Thymus (tissue), 14 donors: ENCODE data around the gene BRD9. TPM values are rescaled to one million over a fixed set of nuclear protein-coding genes. Genes with fewer than 3 reads are reported as not detected.
"Not testable (repeated sequence)": the region's sequence is repeated elsewhere in the genome, so short reads cannot be mapped to it uniquely, and the experiment has no call there.

Source experiments
- DNase-seq, 9 donors: peaks; one replicate each; pipeline ENCODE4 v3.0.0-alpha.2; 2013; ENCODE audit warnings: low spot score in 9 of 9, low read depth in 6 of 9, missing footprints in 1 of 9
- H3K27ac ChIP-seq, 2 donors: one replicate each; pipeline ENCODE4 v1.5.1; 2013; ENCODE audit warnings: control low read depth in 1 of 2, low read depth in 1 of 2, low read length in 1 of 2, mild to moderate bottlenecking in 1 of 2, moderate library complexity in 1 of 2
- H3K27me3 ChIP-seq, 2 donors: one replicate each; pipeline ENCODE4 v1.5.1; 2013; ENCODE audit warnings: low read length in 1 of 2; ENCODE audit not compliant: control insufficient read depth in 2 of 2, insufficient read depth in 1 of 2
- H3K36me3 ChIP-seq, 2 donors: one replicate each; pipeline ENCODE4 v1.5.1; 2013; ENCODE audit warnings: low read length in 1 of 2, mild to moderate bottlenecking in 1 of 2, moderate library complexity in 1 of 2; ENCODE audit not compliant: control insufficient read depth in 2 of 2, insufficient read depth in 2 of 2
- H3K4me1 ChIP-seq, 2 donors: one replicate each; pipeline ENCODE4 v1.5.1; 2013; ENCODE audit warnings: low read length in 2 of 2; ENCODE audit not compliant: control insufficient read depth in 2 of 2, insufficient read depth in 2 of 2
- H3K4me3 ChIP-seq, 2 donors: one replicate each; pipeline ENCODE4 v1.5.1; 2013; ENCODE audit warnings: low read length in 2 of 2, control low read depth in 1 of 2, mild to moderate bottlenecking in 1 of 2
- H3K9me3 ChIP-seq, 2 donors: one replicate each; pipeline ENCODE4 v1.5.1; 2013; ENCODE audit warnings: low read length in 1 of 2, mild to moderate bottlenecking in 1 of 2; ENCODE audit not compliant: control insufficient read depth in 2 of 2, insufficient read depth in 1 of 2
- WGBS: extraction: QIAGEN DNeasy Blood & Tissue Kit; methylation state at CpG from one replicate; pipeline ENCODE4 v1.1.7; 2013; 5-methylcytosine and 5-hydroxymethylcytosine counted together
- long read RNA-seq, 10 donors: transcript quantifications; one replicate each; lab custom pipeline, GENCODE V29; 2026
- polyA plus RNA-seq: library from polyadenylated mRNA; stranded (reverse); fragments of 200-250 nt; gene quantifications from one replicate; pipeline ENCODE4 v1.2.3, GENCODE V29; 2013
- total RNA-seq: library from RNA; stranded (reverse); fragments of 120-200 nt; gene quantifications from one replicate; pipeline ENCODE4 v1.2.4, GENCODE V29; 2013
- donor health status: healthy.

Gene BRD9
- total RNA-seq (39.3 TPM), polyA plus RNA-seq (54.8 TPM)
- long read RNA-seq, donor 1: 0 reads
- long read RNA-seq, donor 2: 0 reads
- long read RNA-seq, donor 3, partial matches to known transcripts: 44 of 59 reads
- long read RNA-seq, donor 3, other reads (novel, unspliced or antisense): 12 of 59 reads
- long read RNA-seq, donor 4, partial matches to known transcripts: 16 of 17 reads
- long read RNA-seq, donor 4, other reads (novel, unspliced or antisense): 0 of 17 reads
- long read RNA-seq, donor 5, partial matches to known transcripts: 45 of 67 reads
- long read RNA-seq, donor 5, other reads (novel, unspliced or antisense): 18 of 67 reads
- long read RNA-seq, donor 6, partial matches to known transcripts: 7 of 8 reads
- long read RNA-seq, donor 6, other reads (novel, unspliced or antisense): 0 of 8 reads
- long read RNA-seq, donor 7, partial matches to known transcripts: 32 of 34 reads
- long read RNA-seq, donor 7, other reads (novel, unspliced or antisense): 0 of 34 reads
- long read RNA-seq, donor 8, partial matches to known transcripts: 0 of 3 reads
- long read RNA-seq, donor 8, other reads (novel, unspliced or antisense): 0 of 3 reads
- long read RNA-seq, donor 9, partial matches to known transcripts: 12 of 15 reads
- long read RNA-seq, donor 9, other reads (novel, unspliced or antisense): 0 of 15 reads
- long read RNA-seq, donor 10, partial matches to known transcripts: 18 of 20 reads
- long read RNA-seq, donor 10, other reads (novel, unspliced or antisense): 0 of 20 reads

GRCh38 chr5:892394-893136 lies at the start of gene BRD9, which contains the start of gene TRIP13:
BRD9 (minus strand) TSS chr5:892801; CDS start chr5:892657, 144 bp downstream.
TRIP13 (plus strand) TSS chr5:892884; CDS start chr5:892999, 115 bp downstream.
- Histone ChIP-seq H3K27me3 (no peaks in the 10 kb centered on the region), H3K9me3 (no peaks in the 10 kb centered on the region), H3K4me3 (peak within 1 kb of the TSS; percentile 90 to 96), H3K27ac (peak within 1 kb of the TSS; percentile 65 to 89), H3K4me1 (peaks cover 22 to 46% of the 10 kb centered on the region in 2 donors), H3K36me3 (peaks cover 28 to 57% of the 10 kb centered on the region in 2 donors)
- WGBS: under 1% methylated on average over 91 of the region's 91 CpGs
- peak; percentile 29 to 90 (median 72) for DNase-seq

- not testable (repeated sequence) for H3K27ac ChIP-seq, DNase-seq, H3K4me3 ChIP-seq, H3K27me3 ChIP-seq, H3K36me3 ChIP-seq, H3K9me3 ChIP-seq
- 97% methylated on average over 2 of the region's 2 CpGs for WGBS
- H3K4me1 ChIP-seq: peaks cover 10 to 18% of the 10 kb centered on the region in 2 donors
These were observed 48.1 kb upstream of the BRD9 start for GRCh38 chr5:940741-941140.

- H3K27me3 ChIP-seq: peaks cover 0 to under 1% of the 10 kb centered on the region in 2 donors
- no peaks in the 10 kb centered on the region for H3K36me3 ChIP-seq
- H3K9me3 ChIP-seq: peaks cover 1 to 12% of the 10 kb centered on the region in 2 donors
- no peak for DNase-seq
- 85% methylated on average over 7 of the region's 7 CpGs for WGBS
- no peak overlapping the region for H3K27ac ChIP-seq
- peaks cover 10 to 18% of the 10 kb centered on the region in 2 donors for H3K4me1 ChIP-seq
- no peak overlapping the region for H3K4me3 ChIP-seq
These were observed 46.8 kb upstream of the BRD9 start for GRCh38 chr5:939368-939767.

GRCh38 chr5:937151-937924 lies 44.7 kb upstream of the BRD9 start:
- Histone ChIP-seq H3K36me3 (no peaks in the 10 kb centered on the region), H3K9me3 (peaks cover 0 to 18% of the 10 kb centered on the region in 2 donors), H3K27ac (no peak overlapping the region), H3K4me3 (no peak overlapping the region), H3K4me1 (peaks cover 3 to 11% of the 10 kb centered on the region in 2 donors), H3K27me3 (no peaks in the 10 kb centered on the region)
- WGBS: 92% methylated on average over 14 of the region's 14 CpGs
- DNase-seq: no peak

GRCh38 chr5:936149-937144 lies 43.8 kb upstream of the BRD9 start:
- Histone ChIP-seq H3K4me1 (peaks cover 3 to 12% of the 10 kb centered on the region in 2 donors), H3K27me3 (no peaks in the 10 kb centered on the region), H3K36me3 (no peaks in the 10 kb centered on the region), H3K9me3 (peaks cover 0 to 18% of the 10 kb centered on the region in 2 donors), H3K4me3 (no peak overlapping the region), H3K27ac (no peak overlapping the region)
- no peak for DNase-seq
- 96% methylated on average over 19 of the region's 19 CpGs for WGBS

- 60% methylated on average over 5 of the region's 5 CpGs for WGBS
- H3K27me3 ChIP-seq: no peaks in the 10 kb centered on the region
These were observed 43.0 kb upstream of the BRD9 start for GRCh38 chr5:935510-936084.

GRCh38 chr5:934381-934967 lies 41.9 kb upstream of the BRD9 start:
- Histone ChIP-seq H3K4me1 (peaks cover 3 to 12% of the 10 kb centered on the region in 2 donors), H3K9me3 (peaks cover 0 to 18% of the 10 kb centered on the region in 2 donors)
- WGBS: 97% methylated on average over 3 of the region's 3 CpGs
- not testable (repeated sequence) for H3K27ac ChIP-seq, H3K27me3 ChIP-seq, DNase-seq, H3K4me3 ChIP-seq, H3K36me3 ChIP-seq

More at GRCh38 chr5:935510-936084, 43.0 kb upstream of the BRD9 start:
- peaks cover 3 to 12% of the 10 kb centered on the region in 2 donors for H3K4me1 ChIP-seq
- H3K4me3 ChIP-seq: no peak overlapping the region
- peak in 1 of 9 donors; percentile 35 for DNase-seq
- peaks cover 0 to 18% of the 10 kb centered on the region in 2 donors for H3K9me3 ChIP-seq
- H3K36me3 ChIP-seq: no peaks in the 10 kb centered on the region
- no peak overlapping the region for H3K27ac ChIP-seq
